Eye (tissue), 1 donor: ENCODE results near the gene KLK10.
"Not testable (repeated sequence)": the region's sequence is repeated elsewhere in the genome, so short reads cannot be mapped to it uniquely, and the experiment has no call there.

Experiments used
- DNase-seq: peaks from one replicate; pipeline ENCODE4 v3.0.0-alpha.2; 2015

The KLK10 gene

GRCh38 chr19:51001515-51001914, 18.0 kb downstream of the KLK10 start, which contains the start of gene KLK8:
Gene KLK8, minus strand, starts transcription at chr19:51001604. Its CDS starts 437 bp downstream, at chr19:51001167.
- DNase-seq = no peak

GRCh38 chr19:51000981-51001380, 18.5 kb downstream of the KLK10 start:
- no peak for DNase-seq

- no peak for DNase-seq
These were observed 19.1 kb downstream of the KLK10 start for GRCh38 chr19:51000426-51000825.

GRCh38 chr19:50998686-50999085, 20.8 kb downstream of the KLK10 start:
- no peak for DNase-seq

GRCh38 chr19:50998061-50998460, 21.4 kb downstream of the KLK10 start:
- no peak for DNase-seq

GRCh38 chr19:50994129-50994528, 25.4 kb downstream of the KLK10 start:
- no peak for DNase-seq

GRCh38 chr19:50992666-50993035, 26.9 kb downstream of the KLK10 start:
- no peak for DNase-seq

GRCh38 chr19:50984416-50984815, 35.1 kb downstream of the KLK10 start:
- not testable (repeated sequence) for DNase-seq

GRCh38 chr19:50983625-50984292, 35.8 kb downstream of the KLK10 start, which contains the start of gene KLK7:
Gene KLK7, minus strand, starts transcription at chr19:50983917. Its CDS starts 1,518 bp downstream, at chr19:50982399.
- DNase-seq = no peak

- no peak for DNase-seq
These were observed 37.3 kb downstream of the KLK10 start for GRCh38 chr19:50982186-50982585.

GRCh38 chr19:50981587-50982146, 37.8 kb downstream of the KLK10 start:
- no peak for DNase-seq

GRCh38 chr19:50980208-50980607, 39.3 kb downstream of the KLK10 start:
- DNase-seq = no peak

- DNase-seq = no peak
These were observed 39.8 kb downstream of the KLK10 start for GRCh38 chr19:50979758-50980157.

GRCh38 chr19:50978772-50979390, 40.6 kb downstream of the KLK10 start:
- no peak for DNase-seq

- DNase-seq = no peak
These were observed 41.9 kb downstream of the KLK10 start for GRCh38 chr19:50977626-50978025.

- no peak for DNase-seq
These were observed 43.7 kb downstream of the KLK10 start for GRCh38 chr19:50975766-50976165.

GRCh38 chr19:50974702-50975556, 44.6 kb downstream of the KLK10 start:
- DNase-seq = no peak

- no peak for DNase-seq
These were observed 46.6 kb downstream of the KLK10 start for GRCh38 chr19:50972795-50973376.

- not testable (repeated sequence) for DNase-seq
These were observed 49.7 kb downstream of the KLK10 start for GRCh38 chr19:50969810-50970209.

- DNase-seq = no peak
These were observed 50.1 kb downstream of the KLK10 start, which contains the start of gene KLK6 for GRCh38 chr19:50969413-50969760. Gene KLK6, minus strand, starts transcription at chr19:50969591. Its CDS starts 1,487 bp downstream, at chr19:50968104.

- peak; percentile 23 for DNase-seq
These were observed 50.6 kb downstream of the KLK10 start for GRCh38 chr19:50968716-50969412.
